ENCODE measurements around the gene TMEM181. TPM values are rescaled to one million over a fixed set of nuclear protein-coding genes. Genes with fewer than 3 reads are reported as not detected.

Gene TMEM181
- total RNA-seq, 1 donor from 2014 or later, result 27.3 TPM

DNA sequence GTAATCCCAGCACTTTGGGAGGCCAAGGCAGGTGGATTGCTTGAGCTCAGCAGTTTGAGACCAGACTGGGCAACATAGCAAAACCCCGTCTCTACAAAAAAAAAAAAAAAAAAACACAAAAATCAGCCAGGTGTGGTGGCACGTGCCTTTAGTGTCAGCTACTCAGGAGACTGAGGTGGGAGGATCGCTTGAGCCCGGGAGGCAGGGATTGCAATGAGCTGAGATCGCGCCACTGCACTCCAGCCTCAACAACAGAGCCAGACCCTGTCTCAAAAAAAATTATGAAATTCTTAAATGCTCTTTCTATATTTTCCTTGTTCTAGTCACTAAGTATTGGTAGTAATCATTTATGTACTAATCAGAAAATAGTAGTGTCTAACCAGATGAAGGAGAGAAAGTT is 120.6 kb downstream of the TMEM181 start:
- Histone ChIP-seq H3K9me3 (ENCODE audit: low read depth) (no peaks in the 10 kb centered on the region), H4K20me1 (ENCODE audit: low read depth) (no peaks in the 10 kb centered on the region), H3K79me2 (ENCODE audit: low read depth) (no peaks in the 10 kb centered on the region), H3K27me3 (no peaks in the 10 kb centered on the region), H3F3A (ENCODE audit: low read depth) (no peaks in the 10 kb centered on the region), H3K27ac (no peak overlapping the region), H3K9ac (no peak overlapping the region), H2AFZ (replicated peaks) (no peak overlapping the region), H3K4me3 (no peak overlapping the region), H3K4me2 (no peak overlapping the region), H3K36me3 (no peaks in the 10 kb centered on the region), H3K4me1 (no peaks in the 10 kb centered on the region)
- no peaks in the 10 kb centered on the region for H3K36me3 Mint-ChIP-seq
- no peak for DNase-seq (ENCODE audit: low spot score)
- H3K9me3 Mint-ChIP-seq, result no peaks in the 10 kb centered on the region
- H3K27ac Mint-ChIP-seq, result no peak overlapping the region
- TF ChIP-seq EZH2 (IDR thresholded peaks at IDR 0.05) (no peak), EZH2phosphoT487 (IDR thresholded peaks at IDR 0.05) (no peak), CTCF (IDR thresholded peaks at IDR 0.05) (no peak)
- peaks cover 6% of the 10 kb centered on the region for H3K4me1 Mint-ChIP-seq
- peaks cover 6% of the 10 kb centered on the region for H3K27me3 Mint-ChIP-seq (ENCODE audit: insufficient read depth, low read depth)
- H3K4me3 Mint-ChIP-seq, result no peak overlapping the region

GRCh38 chr6:158684311-158684710 is 124.4 kb downstream of the TMEM181 start:
- Histone ChIP-seq H3F3A (ENCODE audit: low read depth) (no peaks in the 10 kb centered on the region), H3K36me3 (no peaks in the 10 kb centered on the region), H3K27ac (no peak overlapping the region), H4K20me1 (ENCODE audit: low read depth) (no peaks in the 10 kb centered on the region), H3K27me3 (no peaks in the 10 kb centered on the region), H3K4me2 (no peak overlapping the region), H2AFZ (replicated peaks) (no peak overlapping the region), H3K4me1 (no peaks in the 10 kb centered on the region), H3K79me2 (ENCODE audit: low read depth) (no peaks in the 10 kb centered on the region), H3K9ac (no peak overlapping the region), H3K4me3 (no peak overlapping the region), H3K9me3 (ENCODE audit: low read depth) (no peaks in the 10 kb centered on the region)
- Mint-ChIP-seq H3K4me3 (no peak overlapping the region), H3K36me3 (no peaks in the 10 kb centered on the region), H3K27ac (no peak overlapping the region), H3K9me3 (no peaks in the 10 kb centered on the region), H3K4me1 (no peaks in the 10 kb centered on the region), H3K27me3 (ENCODE audit: insufficient read depth, low read depth) (peaks cover 7% of the 10 kb centered on the region)
- DNase-seq (ENCODE audit: low spot score), result no peak
- no peak for TF ChIP-seq CTCF (IDR thresholded peaks at IDR 0.05)
- no peak for TF ChIP-seq EZH2phosphoT487 (IDR thresholded peaks at IDR 0.05)
- no peak for TF ChIP-seq EZH2 (IDR thresholded peaks at IDR 0.05)

DNA sequence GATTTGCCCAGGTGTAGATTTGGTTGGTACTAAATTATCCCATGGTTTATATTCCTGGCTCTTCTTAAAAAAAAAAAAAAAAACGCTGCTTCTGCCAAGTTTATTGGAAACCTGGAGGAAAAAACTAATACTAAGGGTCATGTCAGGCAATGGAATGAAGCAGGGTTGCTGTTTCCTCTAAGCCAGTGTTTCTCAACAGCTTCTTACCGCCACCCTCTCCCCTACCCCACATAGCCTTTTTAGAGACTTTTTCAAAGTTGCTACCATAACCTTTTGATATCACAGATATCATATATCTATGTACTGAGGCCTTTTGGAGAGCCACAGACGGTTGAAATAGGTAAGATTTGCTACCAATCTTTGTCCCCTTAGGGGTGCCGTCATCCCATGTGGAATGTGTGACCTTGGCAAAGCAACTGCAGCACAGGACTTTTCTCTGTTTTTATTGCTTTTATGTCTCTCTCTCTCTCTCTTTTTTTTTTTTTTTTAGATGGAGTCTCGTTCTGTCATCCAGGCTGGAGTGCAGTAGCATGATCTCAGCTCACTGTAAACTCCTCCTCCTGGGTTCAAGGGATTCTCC is 124.9 kb downstream of the TMEM181 start:
- Mint-ChIP-seq H3K4me1 (no peaks in the 10 kb centered on the region), H3K27me3 (ENCODE audit: insufficient read depth, low read depth) (peaks cover 7% of the 10 kb centered on the region), H3K4me3 (no peak overlapping the region), H3K9me3 (no peaks in the 10 kb centered on the region), H3K36me3 (no peaks in the 10 kb centered on the region), H3K27ac (no peak overlapping the region)
- Histone ChIP-seq H3K36me3 (no peaks in the 10 kb centered on the region), H3K27me3 (no peaks in the 10 kb centered on the region), H2AFZ (replicated peaks) (no peak overlapping the region), H3K27ac (no peak overlapping the region), H3K79me2 (ENCODE audit: low read depth) (no peaks in the 10 kb centered on the region), H3K4me3 (no peak overlapping the region), H3K9me3 (ENCODE audit: low read depth) (no peaks in the 10 kb centered on the region), H3K4me1 (no peaks in the 10 kb centered on the region), H4K20me1 (ENCODE audit: low read depth) (no peaks in the 10 kb centered on the region), H3K9ac (no peak overlapping the region), H3K4me2 (no peak overlapping the region), H3F3A (ENCODE audit: low read depth) (no peaks in the 10 kb centered on the region)
- DNase-seq (ENCODE audit: low spot score), result no peak
- TF ChIP-seq CTCF (IDR thresholded peaks at IDR 0.05), result no peak
- TF ChIP-seq EZH2 (IDR thresholded peaks at IDR 0.05), result no peak
- TF ChIP-seq EZH2phosphoT487 (IDR thresholded peaks at IDR 0.05), result no peak

Small RNAs within 50 kb of the gene (microRNA-seq; reads per million reads assigned to microRNA genes)
- gene MIR7161, result not detected

Small RNAs within 50 kb of the gene (small RNA-seq; reads per million reads assigned to genes)
- not detected for gene MIR7161

Other genes with a start within 250 kb of the TMEM181 start
- gene TULP4, start 247.6 kb upstream of the TMEM181 start, total RNA-seq (ENCODE audit: low replicate concordance), result 143 and 252 TPM in 2 replicates
- gene DYNLT1, start 84.7 kb downstream of the TMEM181 start, total RNA-seq (ENCODE audit: low replicate concordance), result 71.1 and 82.8 TPM in 2 replicates
- gene SYTL3, start 90.0 kb downstream of the TMEM181 start, total RNA-seq (ENCODE audit: low replicate concordance), result 0.25 TPM in 1 of 2 replicates, not detected in the other